KOPT-K1 (cell line): Measurements from ENCODE around the gene TNFRSF13B.
"Not testable (repeated sequence)": the region's sequence is repeated elsewhere in the genome, so short reads cannot be mapped to it uniquely, and the experiment has no call there.

Experiments
- H3K27ac ChIP-seq: fragments of 200-600 bp; sonication (generic); 2 replicates; pipeline ENCODE4 v1.5.1; 2016; ENCODE audit warnings: antibody characterized with exemption, mild to moderate bottlenecking, low read depth, low read length; ENCODE audit not compliant: poor library complexity, severe bottlenecking
- H3K36me3 ChIP-seq: fragments of 200-600 bp; sonication (generic); 2 replicates; pipeline ENCODE4 v1.5.1; 2017; ENCODE audit warnings: antibody characterized with exemption, mild to moderate bottlenecking, low read length, moderate library complexity; ENCODE audit not compliant: insufficient read depth
- H3K9me3 ChIP-seq: fragments of 200-600 bp; sonication (generic); 2 replicates; pipeline ENCODE4 v1.5.1; 2017; ENCODE audit warnings: antibody characterized with exemption, low read length, mild to moderate bottlenecking; ENCODE audit not compliant: insufficient read depth, poor library complexity, severe bottlenecking

TNFRSF13B gene

GRCh38 chr17:16979237-16979823 lies 7.4 kb upstream of the TNFRSF13B start:
- H3K27ac ChIP-seq, H3K9me3 ChIP-seq, H3K36me3 ChIP-seq: not testable (repeated sequence)

GRCh38 chr17:16977932-16978331 lies 6.0 kb upstream of the TNFRSF13B start:
- Histone ChIP-seq H3K36me3 (no peaks in the 10 kb centered on the region), H3K27ac (no peak overlapping the region), H3K9me3 (no peaks in the 10 kb centered on the region)

GRCh38 chr17:16976725-16977550 lies 5.0 kb upstream of the TNFRSF13B start:
- Histone ChIP-seq H3K9me3 (no peaks in the 10 kb centered on the region), H3K36me3 (no peaks in the 10 kb centered on the region), H3K27ac (peak overlapping the region; percentile 65)

- peak overlapping the region; percentile 65 for H3K27ac ChIP-seq
- no peaks in the 10 kb centered on the region for H3K9me3 ChIP-seq
- H3K36me3 ChIP-seq = no peaks in the 10 kb centered on the region
Measured at GRCh38 chr17:16975744-16976625, 4.1 kb upstream of the TNFRSF13B start.

- H3K27ac ChIP-seq = peak overlapping the region; percentile 65
- H3K9me3 ChIP-seq = no peaks in the 10 kb centered on the region
- no peaks in the 10 kb centered on the region for H3K36me3 ChIP-seq
Measured at GRCh38 chr17:16975277-16975651, 3.3 kb upstream of the TNFRSF13B start.

- no peaks in the 10 kb centered on the region for H3K9me3 ChIP-seq
- peak overlapping the region; percentile 65 for H3K27ac ChIP-seq
- H3K36me3 ChIP-seq = no peaks in the 10 kb centered on the region
Measured at GRCh38 chr17:16974569-16975276, 2.8 kb upstream of the TNFRSF13B start.

GRCh38 chr17:16973760-16974540 lies 2.0 kb upstream of the TNFRSF13B start:
- H3K9me3 ChIP-seq = no peaks in the 10 kb centered on the region
- no peaks in the 10 kb centered on the region for H3K36me3 ChIP-seq
- peak overlapping the region; percentile 49 for H3K27ac ChIP-seq

- H3K36me3 ChIP-seq, H3K9me3 ChIP-seq: not testable (repeated sequence)
- H3K27ac ChIP-seq = peak overlapping the region; percentile 49
Measured at GRCh38 chr17:16973043-16973442, 1.1 kb upstream of the TNFRSF13B start.

GRCh38 chr17:16972346-16972745 lies 428 bp upstream of the TNFRSF13B start:
- H3K9me3 ChIP-seq = peaks cover 5% of the 10 kb centered on the region
- no peaks in the 10 kb centered on the region for H3K36me3 ChIP-seq
- peak overlapping the region; percentile 94 for H3K27ac ChIP-seq

- Histone ChIP-seq H3K27ac (peak overlapping the region; percentile 94), H3K36me3 (no peaks in the 10 kb centered on the region), H3K9me3 (peaks cover 5% of the 10 kb centered on the region)
Measured at GRCh38 chr17:16969931-16970906, 1.7 kb downstream of the TNFRSF13B start.

GRCh38 chr17:16968786-16969185 lies 3.1 kb downstream of the TNFRSF13B start:
- Histone ChIP-seq H3K27ac (peak overlapping the region; percentile 94), H3K9me3 (peaks cover 5% of the 10 kb centered on the region), H3K36me3 (no peaks in the 10 kb centered on the region)

- Histone ChIP-seq H3K27ac (no peak overlapping the region), H3K9me3 (peaks cover 27% of the 10 kb centered on the region), H3K36me3 (no peaks in the 10 kb centered on the region)
Measured at GRCh38 chr17:16962804-16963203, 9.1 kb downstream of the TNFRSF13B start.

GRCh38 chr17:16961792-16962191 lies 10.1 kb downstream of the TNFRSF13B start:
- Histone ChIP-seq H3K27ac (no peak overlapping the region), H3K36me3 (no peaks in the 10 kb centered on the region), H3K9me3 (peaks cover 29% of the 10 kb centered on the region)
